HepG2 (cell line): Measurements from ENCODE around the gene INPP1. TPM values are rescaled to one million over a fixed set of nuclear protein-coding genes. Genes with fewer than 3 reads are reported as not detected.

ENCODE experiments used
- FOXA1 ChIP-seq, 2 experiments: fragments of 450-650 bp in 1 of 2; sonication (generic) in 1 of 2; formaldehyde crosslinking in 1 of 2; IDR thresholded peaks; 2 replicates each; pipeline versions ENCODE4 v1.4.0 to v1.6.1; 2016 to 2020; ENCODE audit warnings: missing genetic modification reagents in 1 of 2
- HDAC2 ChIP-seq: sonication (generic); formaldehyde crosslinking; IDR thresholded peaks from 2 replicates; pipeline ENCODE4 v1.4.0; 2020; ENCODE audit warnings: missing genetic modification reagents
- IRX3 ChIP-seq: sonication (generic); formaldehyde crosslinking; IDR thresholded peaks from 2 replicates; pipeline ENCODE4 v1.8.1; 2023; ENCODE audit warnings: mild to moderate bottlenecking, low read depth, missing genetic modification reagents, borderline replicate concordance
- PAF1 ChIP-seq: IDR thresholded peaks from 2 replicates; pipeline ENCODE4 v1.6.1; 2016; ENCODE audit warnings: missing genetic modification reagents, missing compliant biosample characterization
- RARA ChIP-seq: IDR thresholded peaks from 2 replicates; pipeline ENCODE4 v1.6.1; 2016; ENCODE audit warnings: missing genetic modification reagents, missing compliant biosample characterization
- RBAK ChIP-seq: sonication (generic); formaldehyde crosslinking; IDR thresholded peaks from 2 replicates; pipeline ENCODE4 v1.5.1; 2020; ENCODE audit warnings: mild to moderate bottlenecking, missing genetic modification reagents
- ZBTB21 ChIP-seq: sonication (generic); formaldehyde crosslinking; IDR thresholded peaks from 2 replicates; pipeline ENCODE4 v1.4.0; 2020; ENCODE audit warnings: missing genetic modification reagents
- ZFP37 ChIP-seq: sonication (generic); formaldehyde crosslinking; IDR thresholded peaks from 2 replicates; pipeline ENCODE4 v1.4.0; 2020; ENCODE audit warnings: missing genetic modification reagents, borderline replicate concordance
- ZMYM3 ChIP-seq: sonication (generic); formaldehyde crosslinking; IDR thresholded peaks from 2 replicates; pipeline ENCODE4 v1.5.1; 2020; ENCODE audit warnings: mild to moderate bottlenecking, missing genetic modification reagents
- polyA plus RNA-seq, 8 experiments: library from polyadenylated mRNA; depleted of rRNA in 3 of 8; stranded (reverse) in 7 of 8; unstranded in 1 of 8; fragments of >200 nt; fragmentation: Illumina TruSeq in 4 of 8; extraction: Trizol in 4 of 8; gene quantifications; 2 replicates each; pipeline versions ENCODE4 v1.2.1 to v1.2.3, GENCODE V29; 2011 to 2016; ENCODE audit warnings: low read depth in 4 of 8, missing spikeins in 1 of 8, mixed read lengths in 1 of 8; ENCODE audit not compliant: insufficient read depth in 1 of 8
- total RNA-seq, 5 experiments: library from RNA; depleted of rRNA; stranded (reverse); fragments of >200 nt; fragmentation: Illumina TruSeq; extraction: Trizol; gene quantifications; 2 replicates each; pipeline ENCODE4 v1.2.3, GENCODE V29; 2016; ENCODE audit warnings: low read depth in 1 of 5
- TF ChIP-seq, protein P1 (sequence below): sonication (generic); formaldehyde crosslinking; IDR thresholded peaks from 2 replicates; pipeline ENCODE4 v1.5.0; 2020; ENCODE audit warnings: missing genetic modification reagents
- TF ChIP-seq, protein P2 (sequence below): sonication (generic); formaldehyde crosslinking; IDR thresholded peaks from 2 replicates; pipeline ENCODE4 v1.4.0; 2020; ENCODE audit warnings: missing genetic modification reagents
- TF ChIP-seq, protein P3 (sequence below): IDR thresholded peaks from 2 replicates; pipeline ENCODE4 v1.6.1; 2016; ENCODE audit warnings: missing compliant biosample characterization, missing genetic modification reagents, borderline replicate concordance

INPP1 gene
- total and polyA plus RNA-seq, 2 of the 13 experiments (the other 11 are each of a cell fraction or from before 2014, with no cell fraction given), result 10.0 to 13.3 TPM

DNA sequence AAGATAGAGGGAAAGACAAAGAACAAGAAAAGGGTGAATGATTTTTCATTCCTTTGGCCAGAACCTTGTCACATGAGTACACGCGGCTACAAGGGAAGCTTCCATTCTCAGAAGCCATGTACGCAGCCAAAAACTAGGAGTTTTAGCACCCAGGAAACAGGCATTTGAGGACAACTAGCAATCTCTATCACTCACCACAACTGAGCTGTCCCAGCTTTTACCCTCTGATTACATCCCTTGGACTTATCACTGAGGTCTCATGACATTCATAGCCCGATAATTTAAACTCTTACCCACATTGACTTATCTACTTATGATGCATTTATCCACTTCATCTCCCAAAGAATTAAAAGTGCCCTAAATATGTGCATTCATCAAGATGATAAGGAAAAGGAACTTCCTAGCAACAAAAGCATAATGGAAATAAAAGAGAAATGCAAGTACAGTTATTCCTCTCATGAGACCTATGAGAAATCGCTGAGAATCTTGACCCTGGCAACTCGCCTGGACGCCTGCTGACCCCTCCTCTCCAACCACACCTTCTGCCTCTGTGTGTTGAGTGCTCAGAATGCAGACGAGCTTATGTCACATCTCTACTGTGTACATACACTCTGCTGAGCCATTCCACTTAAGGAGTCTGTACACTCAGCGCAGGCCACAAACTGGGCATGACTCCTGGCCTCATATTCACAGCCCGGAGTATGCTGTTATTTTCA is 36.0 kb downstream of the INPP1 start (continued):
- TF ChIP-seq RBAK (CRISPR knock-in tag), result no peak
- TF ChIP-seq, protein P1, sequence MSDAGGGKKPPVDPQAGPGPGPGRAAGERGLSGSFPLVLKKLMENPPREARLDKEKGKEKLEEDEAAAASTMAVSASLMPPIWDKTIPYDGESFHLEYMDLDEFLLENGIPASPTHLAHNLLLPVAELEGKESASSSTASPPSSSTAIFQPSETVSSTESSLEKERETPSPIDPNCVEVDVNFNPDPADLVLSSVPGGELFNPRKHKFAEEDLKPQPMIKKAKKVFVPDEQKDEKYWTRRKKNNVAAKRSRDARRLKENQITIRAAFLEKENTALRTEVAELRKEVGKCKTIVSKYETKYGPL (CRISPR knock-in tag), result no peak
- peak; percentile 50; the same call in 1 of the 2 replicates for TF ChIP-seq RARA (CRISPR knock-in tag)
- TF ChIP-seq ZBTB21 (CRISPR knock-in tag), result no peak
- TF ChIP-seq, protein P2, sequence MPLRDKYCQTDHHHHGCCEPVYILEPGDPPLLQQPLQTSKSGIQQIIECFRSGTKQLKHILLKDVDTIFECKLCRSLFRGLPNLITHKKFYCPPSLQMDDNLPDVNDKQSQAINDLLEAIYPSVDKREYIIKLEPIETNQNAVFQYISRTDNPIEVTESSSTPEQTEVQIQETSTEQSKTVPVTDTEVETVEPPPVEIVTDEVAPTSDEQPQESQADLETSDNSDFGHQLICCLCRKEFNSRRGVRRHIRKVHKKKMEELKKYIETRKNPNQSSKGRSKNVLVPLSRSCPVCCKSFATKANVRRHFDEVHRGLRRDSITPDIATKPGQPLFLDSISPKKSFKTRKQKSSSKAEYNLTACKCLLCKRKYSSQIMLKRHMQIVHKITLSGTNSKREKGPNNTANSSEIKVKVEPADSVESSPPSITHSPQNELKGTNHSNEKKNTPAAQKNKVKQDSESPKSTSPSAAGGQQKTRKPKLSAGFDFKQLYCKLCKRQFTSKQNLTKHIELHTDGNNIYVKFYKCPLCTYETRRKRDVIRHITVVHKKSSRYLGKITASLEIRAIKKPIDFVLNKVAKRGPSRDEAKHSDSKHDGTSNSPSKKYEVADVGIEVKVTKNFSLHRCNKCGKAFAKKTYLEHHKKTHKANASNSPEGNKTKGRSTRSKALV (CRISPR knock-in tag), result no peak
- TF ChIP-seq, protein P3, sequence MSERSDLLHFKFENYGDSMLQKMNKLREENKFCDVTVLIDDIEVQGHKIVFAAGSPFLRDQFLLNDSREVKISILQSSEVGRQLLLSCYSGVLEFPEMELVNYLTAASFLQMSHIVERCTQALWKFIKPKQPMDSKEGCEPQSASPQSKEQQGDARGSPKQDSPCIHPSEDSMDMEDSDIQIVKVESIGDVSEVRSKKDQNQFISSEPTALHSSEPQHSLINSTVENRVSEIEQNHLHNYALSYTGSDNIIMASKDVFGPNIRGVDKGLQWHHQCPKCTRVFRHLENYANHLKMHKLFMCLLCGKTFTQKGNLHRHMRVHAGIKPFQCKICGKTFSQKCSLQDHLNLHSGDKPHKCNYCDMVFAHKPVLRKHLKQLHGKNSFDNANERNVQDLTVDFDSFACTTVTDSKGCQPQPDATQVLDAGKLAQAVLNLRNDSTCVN (CRISPR knock-in tag), result no peak
- no peak for TF ChIP-seq FOXA1 (IDR thresholded peaks at IDR 0.05)
- peak; percentile 60; the same call in 1 of the 2 replicates for TF ChIP-seq FOXA1 (CRISPR knock-in tag; IDR thresholded peaks at IDR 0.05)
- no peak for TF ChIP-seq ZFP37
- TF ChIP-seq PAF1 (CRISPR knock-in tag), result no peak
- no peak for TF ChIP-seq HDAC2 (CRISPR knock-in tag)
- TF ChIP-seq ZMYM3, result no peak
- TF ChIP-seq IRX3 (CRISPR knock-in tag), result no peak
